Gastroesophageal sphincter (tissue), 4 donors: Measurements from ENCODE around the gene UBE2E2. TPM values are rescaled to one million over a fixed set of nuclear protein-coding genes. Genes with fewer than 3 reads are reported as not detected.

Source experiments
- ATAC-seq: fragments of 150-250 bp; one replicate; pipeline ENCODE4 v1.9.1; 2016; ENCODE audit warnings: mild to moderate bottlenecking, moderate library complexity
- H3K27ac ChIP-seq, 4 donors: fragments of 200-600 bp; sonication (generic) in 3 of 4; 1 replicate in 3 of 4; 2 replicates in 1 of 4; pipeline ENCODE4 v1.5.1; 2016 to 2019
- H3K27me3 ChIP-seq: fragments of 200-600 bp; sonication (generic); one replicate; pipeline ENCODE4 v1.5.1; 2019
- H3K36me3 ChIP-seq, 2 donors: fragments of 200-600 bp; sonication (generic); one replicate each; pipeline ENCODE4 v1.5.1; 2019; ENCODE audit warnings: control low read depth in 1 of 2
- H3K4me1 ChIP-seq, 3 donors: fragments of 200-600 bp; sonication (generic); 1 replicate in 2 of 3; 2 replicates in 1 of 3; pipeline ENCODE4 v1.5.1; 2016 to 2019; ENCODE audit warnings: control low read depth in 2 of 3
- H3K4me3 ChIP-seq, 2 donors: fragments of 200-600 bp; sonication (generic); one replicate each; pipeline ENCODE4 v1.5.1; 2019; ENCODE audit warnings: mild to moderate bottlenecking in 1 of 2, moderate library complexity in 1 of 2
- H3K9me3 ChIP-seq, 3 donors: fragments of 200-600 bp; sonication (generic); one replicate each; pipeline ENCODE4 v1.5.1; 2017 to 2019; ENCODE audit warnings: control low read depth in 2 of 3
- CTCF ChIP-seq, 4 experiments: fragments of 200-600 bp in 2 of 4; fragments of 450-650 bp in 2 of 4; sonication (generic) in 1 of 4; IDR thresholded peaks; one replicate each; pipeline ENCODE4 v1.5.1; 2017 to 2019; ENCODE audit warnings: antibody characterized with exemption in 4 of 4, mild to moderate bottlenecking in 2 of 4, moderate library complexity in 2 of 4
- EP300 ChIP-seq: sonication (generic); formaldehyde crosslinking; IDR thresholded peaks from one replicate; pipeline ENCODE4 v1.6.1; 2017; ENCODE audit warnings: antibody characterized with exemption, mild to moderate bottlenecking
- POLR2A ChIP-seq, 2 donors: fragments of 450-650 bp; IDR thresholded peaks; one replicate each; pipeline ENCODE4 v1.6.1; 2017; ENCODE audit warnings: antibody characterized with exemption in 2 of 2, mild to moderate bottlenecking in 2 of 2, moderate library complexity in 1 of 2
- POLR2AphosphoS5 ChIP-seq: sonication (generic); formaldehyde crosslinking; IDR thresholded peaks from one replicate; pipeline ENCODE4 v1.6.1; 2017; ENCODE audit warnings: antibody characterized with exemption
- WGBS, 2 donors: methylation state at CpG; one replicate each; pipeline ENCODE4 v1.1.5; 2018; ENCODE audit warnings: low coverage in 1 of 2; 5-methylcytosine and 5-hydroxymethylcytosine counted together
- total RNA-seq, 4 donors: library from RNA; depleted of rRNA; stranded (reverse); fragments of >200 nt; gene quantifications; one replicate each; pipeline ENCODE4 v1.1.0, GENCODE V29; 2016

UBE2E2 gene
- total RNA-seq, 4 donors from 2014 or later, result 35.8 to 114 (median 70.2) TPM

GRCh38 chr3:23574822-23575315 lies 371.7 kb downstream of the UBE2E2 start:
- no peak overlapping the region for H3K4me3 ChIP-seq
- H3K27me3 ChIP-seq, result no peaks in the 10 kb centered on the region
- H3K9me3 ChIP-seq, result no peaks in the 10 kb centered on the region
- H3K36me3 ChIP-seq, result no peaks in the 10 kb centered on the region
- ATAC-seq, result no peak
- TF ChIP-seq CTCF (IDR thresholded peaks at IDR 0.05), result no peak
- no peak for TF ChIP-seq EP300
- TF ChIP-seq POLR2AphosphoS5, result no peak
- TF ChIP-seq POLR2A (IDR thresholded peaks at IDR 0.05), result no peak
- 88 to 100% methylated on average over 1 of the region's 1 CpG for WGBS, 2 donors
- no peaks in the 10 kb centered on the region for H3K4me1 ChIP-seq
- no peak overlapping the region for H3K27ac ChIP-seq

- Histone ChIP-seq H3K27me3 (no peaks in the 10 kb centered on the region), H3K4me1 (no peaks in the 10 kb centered on the region), H3K27ac (no peak overlapping the region), H3K36me3 (no peaks in the 10 kb centered on the region), H3K9me3 (no peaks in the 10 kb centered on the region), H3K4me3 (no peak overlapping the region)
- no peak for TF ChIP-seq EP300
- TF ChIP-seq POLR2A (IDR thresholded peaks at IDR 0.05), result no peak
- no peak for TF ChIP-seq CTCF (IDR thresholded peaks at IDR 0.05)
- TF ChIP-seq POLR2AphosphoS5, result no peak
- ATAC-seq, result no peak
- 87 to 94% methylated on average over 3 of the region's 3 CpGs for WGBS, 2 donors
These were observed 372.6 kb downstream of the UBE2E2 start for GRCh38 chr3:23575697-23576096.

- WGBS, 2 donors, result 69 to 88% methylated on average over 2 of the region's 2 CpGs
- no peaks in the 10 kb centered on the region for H3K4me1 ChIP-seq
- TF ChIP-seq EP300 (no peak), POLR2A (IDR thresholded peaks at IDR 0.05) (no peak), CTCF (IDR thresholded peaks at IDR 0.05) (no peak), POLR2AphosphoS5 (no peak)
- H3K27ac ChIP-seq, result no peak overlapping the region
- no peaks in the 10 kb centered on the region for H3K9me3 ChIP-seq
- H3K4me3 ChIP-seq, result no peak overlapping the region
- no peak for ATAC-seq
- no peaks in the 10 kb centered on the region for H3K36me3 ChIP-seq
- no peaks in the 10 kb centered on the region for H3K27me3 ChIP-seq
These were observed 373.3 kb downstream of the UBE2E2 start for GRCh38 chr3:23576379-23576959.

- no peaks in the 10 kb centered on the region for H3K4me1 ChIP-seq
- no peaks in the 10 kb centered on the region for H3K9me3 ChIP-seq
- no peak for ATAC-seq
- TF ChIP-seq POLR2A (IDR thresholded peaks at IDR 0.05), result no peak
- no peaks in the 10 kb centered on the region for H3K36me3 ChIP-seq
- H3K27me3 ChIP-seq, result no peaks in the 10 kb centered on the region
- no peak overlapping the region for H3K27ac ChIP-seq
- H3K4me3 ChIP-seq, result no peak overlapping the region
- WGBS, 2 donors, result 90 to 93% methylated on average over 7 to 8 of the region's 8 CpGs
These were observed 377.1 kb downstream of the UBE2E2 start for GRCh38 chr3:23580096-23580713.

- no peaks in the 10 kb centered on the region for H3K36me3 ChIP-seq
- H3K27me3 ChIP-seq, result no peaks in the 10 kb centered on the region
- ATAC-seq, result no peak
- WGBS, 2 donors, result 84 to 99% methylated on average over 9 to 10 of the region's 10 CpGs
- TF ChIP-seq POLR2AphosphoS5, result no peak
- no peak for TF ChIP-seq POLR2A (IDR thresholded peaks at IDR 0.05)
- TF ChIP-seq EP300, result no peak
- H3K27ac ChIP-seq, result no peak overlapping the region
- H3K4me1 ChIP-seq, result no peaks in the 10 kb centered on the region
- H3K9me3 ChIP-seq, result no peaks in the 10 kb centered on the region
- no peak overlapping the region for H3K4me3 ChIP-seq
These were observed 381.0 kb downstream of the UBE2E2 start for GRCh38 chr3:23583980-23584740.
